AG09319 (cell line): ENCODE data around the gene SMARCD1.
"Not testable (repeated sequence)": the region's sequence is repeated elsewhere in the genome, so short reads cannot be mapped to it uniquely, and the experiment has no call there.

Experiments used
- DNase-seq: peaks from one replicate; pipeline ENCODE4 v3.0.0-alpha.2; 2010; ENCODE audit warnings: low read depth; ENCODE audit errors: extremely low read depth
- TF ChIP-seq, protein P1 (sequence below): IDR thresholded peaks from 2 replicates; pipeline ENCODE4 v1.5.1; 2011; ENCODE audit warnings: low read depth, mild to moderate bottlenecking, inconsistent platforms, low read length, moderate library complexity

SMARCD1 gene

DNA sequence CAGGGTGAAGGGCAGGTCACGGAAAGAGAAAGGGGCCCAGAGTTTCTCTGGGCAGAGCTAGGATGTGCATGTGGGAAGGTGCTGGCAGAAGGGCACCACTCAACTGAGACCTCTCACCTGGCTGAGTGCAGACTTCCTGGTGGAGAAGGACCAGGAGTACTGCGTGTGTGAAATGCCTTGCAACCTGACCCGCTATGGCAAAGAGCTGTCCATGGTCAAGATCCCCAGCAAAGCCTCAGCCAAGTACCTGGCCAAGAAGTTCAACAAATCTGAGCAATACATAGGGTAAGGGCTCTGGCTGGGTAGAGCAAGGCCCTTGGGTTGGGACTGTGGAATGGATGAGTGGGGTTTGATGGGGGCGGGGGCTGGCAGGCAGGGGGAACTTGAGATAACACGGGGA lies 5.4 kb upstream of the SMARCD1 start:
- no peak for DNase-seq
- TF ChIP-seq, protein P1, sequence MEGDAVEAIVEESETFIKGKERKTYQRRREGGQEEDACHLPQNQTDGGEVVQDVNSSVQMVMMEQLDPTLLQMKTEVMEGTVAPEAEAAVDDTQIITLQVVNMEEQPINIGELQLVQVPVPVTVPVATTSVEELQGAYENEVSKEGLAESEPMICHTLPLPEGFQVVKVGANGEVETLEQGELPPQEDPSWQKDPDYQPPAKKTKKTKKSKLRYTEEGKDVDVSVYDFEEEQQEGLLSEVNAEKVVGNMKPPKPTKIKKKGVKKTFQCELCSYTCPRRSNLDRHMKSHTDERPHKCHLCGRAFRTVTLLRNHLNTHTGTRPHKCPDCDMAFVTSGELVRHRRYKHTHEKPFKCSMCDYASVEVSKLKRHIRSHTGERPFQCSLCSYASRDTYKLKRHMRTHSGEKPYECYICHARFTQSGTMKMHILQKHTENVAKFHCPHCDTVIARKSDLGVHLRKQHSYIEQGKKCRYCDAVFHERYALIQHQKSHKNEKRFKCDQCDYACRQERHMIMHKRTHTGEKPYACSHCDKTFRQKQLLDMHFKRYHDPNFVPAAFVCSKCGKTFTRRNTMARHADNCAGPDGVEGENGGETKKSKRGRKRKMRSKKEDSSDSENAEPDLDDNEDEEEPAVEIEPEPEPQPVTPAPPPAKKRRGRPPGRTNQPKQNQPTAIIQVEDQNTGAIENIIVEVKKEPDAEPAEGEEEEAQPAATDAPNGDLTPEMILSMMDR = no peak

DNA sequence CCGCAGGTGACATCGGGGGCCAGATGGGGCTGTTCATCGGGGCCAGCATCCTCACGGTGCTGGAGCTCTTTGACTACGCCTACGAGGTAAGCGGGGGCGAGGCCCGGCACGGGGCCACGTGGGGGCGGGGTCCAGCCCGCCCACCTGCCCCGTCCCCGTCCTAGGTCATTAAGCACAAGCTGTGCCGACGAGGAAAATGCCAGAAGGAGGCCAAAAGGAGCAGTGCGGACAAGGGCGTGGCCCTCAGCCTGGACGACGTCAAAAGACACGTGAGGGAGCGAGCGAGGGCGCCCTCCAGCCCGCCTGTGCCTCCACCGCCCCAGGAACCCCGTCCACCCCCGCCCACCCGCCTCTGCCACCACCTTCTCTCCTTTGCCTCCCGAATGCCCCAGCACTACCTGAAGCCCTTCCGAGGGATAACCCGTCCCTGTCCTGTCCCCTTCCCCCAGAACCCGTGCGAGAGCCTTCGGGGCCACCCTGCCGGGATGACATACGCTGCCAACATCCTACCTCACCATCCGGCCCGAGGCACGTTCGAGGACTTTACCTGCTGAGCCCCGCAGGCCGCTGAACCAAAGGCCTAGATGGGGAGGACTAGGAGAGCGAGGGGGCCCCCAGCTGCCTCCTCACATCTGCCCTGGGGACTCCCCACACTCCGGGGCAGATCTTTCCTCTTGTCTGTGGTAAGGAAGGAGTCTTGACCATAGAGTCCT lies 3.9 kb upstream of the SMARCD1 start:
- DNase-seq = no peak
- TF ChIP-seq, protein P1 = no peak

DNA sequence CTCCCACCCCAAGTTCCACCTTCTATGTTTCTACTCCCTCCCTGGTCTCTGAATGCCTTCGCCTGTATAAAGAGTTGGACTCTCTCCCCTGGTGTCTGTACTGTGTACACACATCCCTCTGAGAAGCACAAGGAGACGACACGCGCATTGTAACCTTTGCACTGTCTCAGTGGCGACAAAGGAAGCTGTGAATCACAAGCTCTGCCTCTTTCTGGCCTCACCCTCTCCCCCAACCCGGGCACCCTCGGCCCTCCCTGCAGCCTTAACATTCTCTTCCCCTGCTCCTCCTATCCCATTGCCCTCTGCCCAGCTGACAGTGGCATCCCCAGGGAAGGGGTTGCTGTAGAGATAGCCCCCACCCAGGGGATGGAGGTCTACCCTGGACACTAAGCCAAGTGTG lies 2.5 kb upstream of the SMARCD1 start:
- no peak for DNase-seq

DNA sequence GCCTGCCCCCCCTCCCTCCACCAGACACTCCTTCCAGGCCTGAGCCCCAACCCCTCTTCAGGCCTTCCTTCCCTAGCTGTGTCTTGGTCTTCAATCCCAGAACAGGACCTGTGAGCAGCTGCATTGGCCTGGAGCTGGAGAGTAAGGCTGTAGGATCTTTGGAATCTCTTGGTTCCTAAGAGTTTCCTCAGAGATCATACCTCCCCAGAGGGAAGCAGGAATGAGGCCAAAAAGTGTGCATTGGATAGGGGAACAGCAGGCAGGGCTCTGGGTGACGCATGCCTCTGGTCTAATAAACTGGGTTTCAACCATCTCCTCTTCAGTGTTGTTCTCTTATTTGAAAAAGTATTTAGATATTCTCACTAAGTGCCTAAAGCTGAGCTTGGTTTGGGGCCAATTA lies 1.8 kb upstream of the SMARCD1 start:
- DNase-seq = no peak
- TF ChIP-seq, protein P1 = no peak

More for the DNA sequence above, 2.5 kb upstream of the SMARCD1 start:
- TF ChIP-seq, protein P1 = no peak

DNA sequence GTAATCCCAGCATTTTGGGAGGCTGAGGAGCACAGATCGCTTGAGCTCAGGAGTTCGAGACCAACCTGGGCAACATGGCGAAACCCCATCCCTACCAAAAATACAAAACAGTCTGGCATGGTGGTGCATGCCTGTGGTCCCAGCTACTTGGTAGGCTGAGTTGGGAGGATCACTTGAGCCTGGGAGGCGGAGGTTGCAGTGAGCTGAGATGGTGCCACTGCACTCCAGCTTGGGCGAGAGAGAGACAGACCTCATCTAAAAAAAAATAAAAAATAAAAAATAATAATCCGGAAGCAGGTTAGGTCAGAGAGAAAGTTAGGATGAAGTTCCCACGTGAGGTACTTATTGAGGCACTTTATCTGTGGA lies 750 bp upstream of the SMARCD1 start:
- DNase-seq = not testable (repeated sequence)

DNA sequence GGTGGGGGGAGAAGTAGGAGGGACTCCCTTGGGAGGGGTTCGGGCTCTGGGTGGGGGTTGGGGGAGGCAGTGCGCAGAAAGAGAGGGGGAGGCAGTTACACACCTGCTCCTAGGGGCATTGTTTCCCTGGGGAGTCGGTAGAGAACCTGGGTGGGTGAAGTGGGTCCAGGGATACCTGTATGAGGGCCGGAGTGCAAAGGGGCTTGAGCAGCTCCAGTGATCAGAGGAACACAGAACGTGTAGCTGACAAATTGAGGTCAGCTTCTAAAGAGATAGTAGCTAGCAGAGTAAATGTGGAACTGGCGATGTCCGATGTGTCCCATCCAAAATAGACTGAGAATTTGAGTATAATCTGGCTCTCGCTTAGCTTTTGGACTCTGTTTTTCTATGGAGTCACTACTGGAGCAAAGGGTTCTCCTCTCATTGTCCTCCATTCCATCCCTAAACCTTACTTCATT lies 502 bp downstream of the SMARCD1 start:
- TF ChIP-seq, protein P1 = no peak
- no peak for DNase-seq

DNA sequence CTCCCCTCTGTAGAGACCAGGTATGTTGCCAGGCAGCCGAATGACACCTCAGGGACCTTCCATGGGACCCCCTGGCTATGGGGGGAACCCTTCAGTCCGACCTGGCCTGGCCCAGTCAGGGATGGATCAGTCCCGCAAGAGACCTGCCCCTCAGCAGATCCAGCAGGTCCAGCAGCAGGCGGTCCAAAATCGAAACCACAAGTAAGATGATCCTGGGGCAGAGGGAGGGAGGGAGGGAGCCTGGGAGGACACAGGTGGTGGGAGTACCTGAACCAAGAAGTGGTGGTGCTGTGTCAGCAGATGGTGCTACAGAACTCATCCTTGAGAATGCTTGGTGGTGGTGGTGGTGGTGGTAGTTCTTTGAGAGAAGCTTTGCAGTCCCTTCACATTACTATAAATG lies 1.0 kb downstream of the SMARCD1 start:
- TF ChIP-seq, protein P1 = no peak
- DNase-seq = no peak

DNA sequence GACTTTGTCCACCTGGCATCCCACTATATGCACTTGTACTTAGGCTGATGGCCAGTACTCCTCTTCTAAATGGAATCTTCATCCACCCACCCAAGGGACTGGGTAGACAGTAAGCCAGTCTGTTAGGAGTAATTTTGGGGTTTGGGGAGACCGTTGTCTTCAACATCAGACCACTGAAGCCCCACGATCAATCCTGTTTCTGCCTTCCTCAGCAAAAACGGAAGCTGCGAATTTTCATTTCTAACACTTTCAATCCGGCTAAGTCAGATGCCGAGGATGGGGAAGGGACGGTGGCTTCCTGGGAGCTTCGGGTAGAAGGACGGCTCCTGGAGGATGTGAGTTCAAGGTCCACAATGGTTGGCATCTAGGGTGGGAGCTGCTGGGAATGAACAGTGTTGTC lies 2.0 kb downstream of the SMARCD1 start:
- TF ChIP-seq, protein P1 = no peak
- DNase-seq = no peak
